Epithelial cell of proximal tubule (primary cell): ENCODE results near the gene TRIM6. TPM values are rescaled to one million over a fixed set of nuclear protein-coding genes. Genes with fewer than 3 reads are reported as not detected.
"Not testable (repeated sequence)": the region's sequence is repeated elsewhere in the genome, so short reads cannot be mapped to it uniquely, and the experiment has no call there.

Experiments used
- DNase-seq: peaks from one replicate; pipeline ENCODE4 v3.0.0-alpha.2; 2011; ENCODE audit warnings: low read depth
- H3K4me3 ChIP-seq: 2 replicates; pipeline ENCODE4 v1.5.1; 2011; ENCODE audit warnings: low read depth, mild to moderate bottlenecking, low read length
- total RNA-seq: library from RNA; depleted of rRNA; stranded (reverse); fragments of >200 nt; gene quantifications from 2 replicates; pipeline ENCODE4 v1.2.3, GENCODE V29; 2015
- TF ChIP-seq, protein P1 (sequence below): conservative IDR thresholded peaks from 2 replicates; pipeline ENCODE4 v1.5.1; 2012; ENCODE audit warnings: low read depth, mild to moderate bottlenecking, low read length

The TRIM6 gene
- total RNA-seq, 1 donor from 2014 or later: 1.4 TPM

DNA sequence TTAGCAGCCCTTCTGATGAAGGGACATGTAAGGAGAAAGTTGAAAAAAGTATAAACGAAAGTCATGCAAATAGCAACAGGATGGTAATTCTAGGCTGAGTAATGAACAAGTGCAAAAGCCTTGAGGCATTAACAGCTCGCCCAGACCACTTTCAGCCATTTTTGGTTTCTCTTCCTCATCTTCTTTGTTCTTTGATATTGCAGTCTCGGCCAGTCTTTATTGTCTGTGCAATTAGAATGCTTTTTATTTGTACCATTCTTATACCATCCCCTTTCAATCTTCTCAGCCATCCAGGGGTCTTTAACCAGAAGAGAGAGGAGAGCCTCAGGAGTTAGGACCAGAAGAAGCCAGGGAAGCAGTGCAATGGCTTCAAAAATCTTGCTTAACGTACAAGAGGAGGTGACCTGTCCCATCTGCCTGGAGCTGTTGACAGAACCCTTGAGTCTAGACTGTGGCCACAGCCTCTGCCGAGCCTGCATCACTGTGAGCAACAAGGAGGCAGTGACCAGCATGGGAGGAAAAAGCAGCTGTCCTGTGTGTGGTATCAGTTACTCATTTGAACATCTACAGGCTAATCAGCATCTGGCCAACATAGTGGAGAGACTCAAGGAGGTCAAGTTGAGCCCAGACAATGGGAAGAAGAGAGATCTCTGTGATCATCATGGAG, 35.7 kb downstream of the TRIM6 start:
- DNase-seq: no peak
- no peak overlapping the region for H3K4me3 ChIP-seq
- TF ChIP-seq, protein P1, sequence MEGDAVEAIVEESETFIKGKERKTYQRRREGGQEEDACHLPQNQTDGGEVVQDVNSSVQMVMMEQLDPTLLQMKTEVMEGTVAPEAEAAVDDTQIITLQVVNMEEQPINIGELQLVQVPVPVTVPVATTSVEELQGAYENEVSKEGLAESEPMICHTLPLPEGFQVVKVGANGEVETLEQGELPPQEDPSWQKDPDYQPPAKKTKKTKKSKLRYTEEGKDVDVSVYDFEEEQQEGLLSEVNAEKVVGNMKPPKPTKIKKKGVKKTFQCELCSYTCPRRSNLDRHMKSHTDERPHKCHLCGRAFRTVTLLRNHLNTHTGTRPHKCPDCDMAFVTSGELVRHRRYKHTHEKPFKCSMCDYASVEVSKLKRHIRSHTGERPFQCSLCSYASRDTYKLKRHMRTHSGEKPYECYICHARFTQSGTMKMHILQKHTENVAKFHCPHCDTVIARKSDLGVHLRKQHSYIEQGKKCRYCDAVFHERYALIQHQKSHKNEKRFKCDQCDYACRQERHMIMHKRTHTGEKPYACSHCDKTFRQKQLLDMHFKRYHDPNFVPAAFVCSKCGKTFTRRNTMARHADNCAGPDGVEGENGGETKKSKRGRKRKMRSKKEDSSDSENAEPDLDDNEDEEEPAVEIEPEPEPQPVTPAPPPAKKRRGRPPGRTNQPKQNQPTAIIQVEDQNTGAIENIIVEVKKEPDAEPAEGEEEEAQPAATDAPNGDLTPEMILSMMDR: no peak

DNA sequence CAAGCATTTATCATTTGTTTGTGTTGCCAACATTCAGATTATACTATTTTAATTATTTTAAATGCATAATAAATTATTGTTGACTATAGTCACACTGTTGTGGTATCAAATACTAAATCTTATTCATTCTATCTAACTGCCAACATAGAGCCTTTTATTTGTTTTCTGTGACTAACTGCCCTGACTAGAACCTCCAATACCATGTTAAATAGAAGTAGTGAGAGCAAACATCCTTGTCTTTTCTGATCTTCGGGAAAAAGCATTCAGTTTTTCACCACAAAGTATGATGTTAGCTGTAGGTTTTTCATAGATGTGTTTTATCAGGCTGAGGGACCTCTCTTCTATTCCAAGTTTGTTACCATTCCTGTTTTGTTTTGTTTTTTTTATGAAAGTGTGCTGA, 43.5 kb downstream of the TRIM6 start:
- DNase-seq: no peak
- TF ChIP-seq, protein P1: no peak
- H3K4me3 ChIP-seq: no peak overlapping the region

DNA sequence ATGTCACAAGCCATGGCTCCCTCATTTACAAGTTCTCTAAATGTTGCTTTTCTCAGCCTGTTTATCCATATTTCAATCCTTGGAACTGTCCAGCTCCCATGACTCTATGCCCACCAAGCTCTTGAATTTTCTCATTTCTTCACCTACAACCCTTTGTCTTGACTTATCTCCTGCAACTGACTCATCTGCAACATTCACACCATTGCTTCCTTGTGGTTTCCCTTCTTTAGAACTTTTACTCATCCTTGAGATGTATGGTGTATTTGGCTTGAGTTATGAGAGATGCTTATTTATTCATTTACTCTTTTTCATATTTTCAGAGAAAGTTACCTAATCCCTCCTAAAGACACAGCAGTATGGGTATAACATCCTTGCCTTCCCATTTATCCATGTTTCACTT, 47.1 kb downstream of the TRIM6 start:
- no peak overlapping the region for H3K4me3 ChIP-seq
- TF ChIP-seq, protein P1: no peak
- DNase-seq: no peak

DNA sequence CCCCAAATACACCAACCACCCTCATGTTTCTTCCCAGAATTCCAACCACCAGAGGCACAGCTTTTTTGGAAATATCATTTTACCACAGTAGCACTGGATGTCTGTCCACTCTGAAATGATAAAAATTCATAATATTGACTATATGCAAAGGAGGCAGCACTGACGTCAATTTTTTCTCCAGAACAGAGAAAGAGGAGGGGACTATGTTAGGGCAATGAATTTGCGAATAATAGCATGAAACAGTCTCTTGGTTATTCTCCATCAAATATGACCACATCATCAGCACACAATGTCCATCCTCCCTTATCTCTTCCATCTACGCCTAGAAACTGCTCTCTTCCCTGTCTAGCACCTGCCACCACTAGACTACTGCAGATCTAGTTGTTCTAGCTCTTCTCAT, 49.7 kb downstream of the TRIM6 start:
- no peak for DNase-seq
- TF ChIP-seq, protein P1: no peak
- no peak overlapping the region for H3K4me3 ChIP-seq

DNA sequence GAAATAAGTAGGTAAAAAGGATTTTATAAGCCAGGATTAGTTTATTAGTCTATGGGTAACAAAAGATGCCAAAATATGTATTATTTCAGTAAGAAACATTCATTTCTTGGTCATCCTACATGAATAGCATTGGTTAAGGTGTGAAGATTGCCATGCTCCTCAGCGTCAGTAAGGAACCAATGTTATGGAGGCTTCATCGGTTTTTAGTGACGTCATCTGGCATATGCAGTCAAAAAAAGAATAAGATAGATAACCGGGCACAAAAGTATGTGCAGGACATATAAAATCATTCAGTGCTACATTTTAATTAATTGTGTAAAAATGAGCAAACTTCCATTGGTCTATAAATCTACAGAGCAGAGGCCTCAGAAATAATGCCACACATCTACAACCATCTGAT, 59.0 kb downstream of the TRIM6 start:
- DNase-seq: no peak

DNA sequence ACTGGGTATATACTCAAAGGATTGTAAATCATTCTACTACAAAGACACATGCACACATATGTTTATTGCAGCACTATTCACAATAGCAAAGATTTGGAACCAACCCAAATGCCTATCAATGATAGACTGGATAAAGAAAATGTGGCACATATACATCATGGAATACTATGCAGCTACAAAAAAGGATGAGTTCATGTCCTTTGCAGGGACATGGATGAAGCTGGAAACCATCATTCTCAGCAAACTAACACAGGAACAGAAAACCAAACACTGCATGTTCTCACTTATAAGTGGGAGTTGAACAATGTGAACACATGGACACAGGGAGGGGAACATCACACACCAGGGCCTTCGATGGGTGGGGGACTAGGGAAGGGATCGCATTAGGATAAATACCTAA, 60.5 kb downstream of the TRIM6 start:
- DNase-seq, H3K4me3 ChIP-seq: not testable (repeated sequence)

More for the DNA sequence above, 59.0 kb downstream of the TRIM6 start:
- TF ChIP-seq, protein P1: no peak
- no peak overlapping the region for H3K4me3 ChIP-seq

DNA sequence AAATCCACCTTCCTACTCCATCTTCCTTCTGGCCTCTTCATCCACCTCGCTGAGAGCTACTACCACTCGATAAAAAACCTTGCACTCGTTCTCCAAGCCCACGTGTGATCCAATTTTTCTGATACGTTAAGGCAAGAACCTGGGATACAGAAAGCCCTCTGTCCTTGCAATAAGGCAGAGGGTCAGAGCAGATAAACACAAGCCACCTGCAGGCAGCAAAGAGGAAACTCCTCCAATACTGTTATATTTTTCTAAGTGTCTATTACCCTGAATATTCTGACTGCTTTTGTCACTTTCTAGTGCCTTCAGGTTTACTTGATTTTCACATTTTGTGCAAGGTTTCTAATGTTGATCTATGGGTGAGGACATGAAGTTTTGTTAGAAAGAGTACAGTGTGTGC, 61.9 kb downstream of the TRIM6 start:
- H3K4me3 ChIP-seq: no peak overlapping the region
- DNase-seq: no peak
- TF ChIP-seq, protein P1: no peak

Other genes with a start within 250 kb of the TRIM6 start
- not detected in 2 replicates for gene OR51B6, start 245.1 kb upstream of the TRIM6 start, total RNA-seq
- gene OR51M1, start 212.8 kb upstream of the TRIM6 start, total RNA-seq: not detected in 2 replicates
- gene OR51Q1, start 174.5 kb upstream of the TRIM6 start, total RNA-seq: not detected in 2 replicates
- gene OR51I1, start 155.1 kb upstream of the TRIM6 start, total RNA-seq: not detected in 2 replicates
- gene OR51I2, start 147.3 kb upstream of the TRIM6 start, total RNA-seq: not detected in 2 replicates
- not detected in 2 replicates for gene OR52D1, start 108.0 kb upstream of the TRIM6 start, total RNA-seq
- gene UBQLN3, start 86.7 kb upstream of the TRIM6 start, total RNA-seq: not detected in 2 replicates
- gene UBQLNL, start 79.9 kb upstream of the TRIM6 start, total RNA-seq: 0.06 TPM in 1 of 2 replicates, not detected in the other
- gene OR52H1, start 48.1 kb upstream of the TRIM6 start, total RNA-seq: not detected in 2 replicates
- gene OR52B6, start 15.8 kb upstream of the TRIM6 start, total RNA-seq: not detected in 2 replicates
- gene TRIM34, start 28.4 kb downstream of the TRIM6 start, total RNA-seq: 2.4 and 7.8 TPM in 2 replicates
- gene TRIM5, start 88.4 kb downstream of the TRIM6 start, total RNA-seq: 20.5 and 28.5 TPM in 2 replicates
- 8.2 and 18.9 TPM in 2 replicates for gene TRIM22, start 93.2 kb downstream of the TRIM6 start, total RNA-seq
- gene OR56B1, start 139.8 kb downstream of the TRIM6 start, total RNA-seq: not detected in 2 replicates
- gene OR52N4, start 157.6 kb downstream of the TRIM6 start, total RNA-seq: not detected in 2 replicates
- gene OR52N5, start 186.7 kb downstream of the TRIM6 start, total RNA-seq: not detected in 2 replicates
- gene OR52N1, start 194.6 kb downstream of the TRIM6 start, total RNA-seq: not detected in 2 replicates
- gene OR52N2, start 212.3 kb downstream of the TRIM6 start, total RNA-seq: not detected in 2 replicates
- not detected in 2 replicates for gene OR52E6, start 245.3 kb downstream of the TRIM6 start, total RNA-seq